Subcutaneous adipose tissue (tissue), 4 donors: ENCODE results near the gene NPC2. TPM values are rescaled to one million over a fixed set of nuclear protein-coding genes. Genes with fewer than 3 reads are reported as not detected.

Source experiments
- CTCF ChIP-seq: fragments of 450-650 bp; IDR thresholded peaks from one replicate; pipeline ENCODE4 v1.5.1; 2016; ENCODE audit warnings: low read depth, mild to moderate bottlenecking, control low read depth, antibody characterized with exemption, moderate library complexity
- total RNA-seq, 4 donors: library from RNA; depleted of rRNA; stranded (reverse); fragments of >200 nt; gene quantifications; one replicate each; pipeline ENCODE4 v1.1.0, GENCODE V29; 2016

The NPC2 gene
- total RNA-seq, 4 donors from 2014 or later = 207 to 1,333 (median 451) TPM

- TF ChIP-seq CTCF = no peak
Measured at GRCh38 chr14:74444866-74445265, 48.2 kb downstream of the NPC2 start.

GRCh38 chr14:74442757-74443156 is 50.3 kb downstream of the NPC2 start:
- no peak for TF ChIP-seq CTCF

- TF ChIP-seq CTCF = no peak
Measured at GRCh38 chr14:74441113-74441512, 52.0 kb downstream of the NPC2 start.

- TF ChIP-seq CTCF = no peak
Measured at GRCh38 chr14:74438351-74438915, 54.7 kb downstream of the NPC2 start.

- TF ChIP-seq CTCF = no peak
Measured at GRCh38 chr14:74437496-74438053, 55.5 kb downstream of the NPC2 start.

- no peak for TF ChIP-seq CTCF
Measured at GRCh38 chr14:74434294-74434693, 58.8 kb downstream of the NPC2 start.

- TF ChIP-seq CTCF = no peak
Measured at GRCh38 chr14:74429991-74430390, 63.1 kb downstream of the NPC2 start.

Other genes starting within 250 kb of the NPC2 start
- gene ABCD4, start 190.4 kb downstream of the NPC2 start, total RNA-seq = 10 to 100 TPM; 28.9 to 49.8 (median 43.2) TPM
- gene VRTN, start 144.8 kb downstream of the NPC2 start, total RNA-seq = not detected
- gene SYNDIG1L, start 67.1 kb downstream of the NPC2 start, total RNA-seq = under 1 TPM in 3 of 4 donors, not detected in 1; 0.34 to 0.88 (median 0.49) TPM
- 10 to 100 TPM; 10.3 to 19.4 (median 10.8) TPM for gene ISCA2, start 460 bp upstream of the NPC2 start, total RNA-seq
- gene LTBP2, start 118.9 kb upstream of the NPC2 start, total RNA-seq = 100 to 1,000 TPM in 1 of 4 donors, 10 to 100 TPM in 3; 39.6 to 109 (median 64.3) TPM
- 10 to 100 TPM; 23.3 to 35.5 (median 24.2) TPM for gene AREL1, start 219.8 kb upstream of the NPC2 start, total RNA-seq
- gene FCF1, start 219.8 kb upstream of the NPC2 start, total RNA-seq = 10 to 100 TPM; 24.3 to 45.0 (median 31.2) TPM